Stomach (tissue), 9 donors: Measurements from ENCODE around the gene FAM180B. TPM values are rescaled to one million over a fixed set of nuclear protein-coding genes. Genes with fewer than 3 reads are reported as not detected.
A peak's percentile ranks its signal among the peaks of the same experiment; 100 is the strongest.

ENCODE experiments used
- DNase-seq, 2 donors: peaks; one replicate each; pipeline versions ENCODE4 v3.0.0 to v3.0.0-alpha.2; 2013 to 2019
- H3K27ac ChIP-seq, 5 donors: fragments of 200-600 bp in 4 of 5; sonication (generic) in 4 of 5; one replicate each; pipeline ENCODE4 v1.5.1; 2013 to 2019; ENCODE audit warnings: mild to moderate bottlenecking in 1 of 5, moderate library complexity in 1 of 5
- H3K27me3 ChIP-seq, 3 donors: fragments of 200-600 bp; sonication (generic); one replicate each; pipeline ENCODE4 v1.5.1; 2017 to 2019; ENCODE audit warnings: mixed run types in 1 of 3
- H3K36me3 ChIP-seq, 4 donors: fragments of 200-600 bp; sonication (generic); 1 replicate in 3 of 4; 2 replicates in 1 of 4; pipeline ENCODE4 v1.5.1; 2016 to 2019
- H3K4me1 ChIP-seq, 4 donors: fragments of 200-600 bp; sonication (generic); one replicate each; pipeline ENCODE4 v1.5.1; 2016 to 2019
- H3K4me3 ChIP-seq, 4 donors: fragments of 200-600 bp; sonication (generic) in 3 of 4; one replicate each; pipeline ENCODE4 v1.5.1; 2016 to 2019; ENCODE audit warnings: mild to moderate bottlenecking in 1 of 4
- H3K9me3 ChIP-seq, 4 donors: fragments of 200-600 bp; sonication (generic); one replicate each; pipeline ENCODE4 v1.5.1; 2016 to 2019
- CTCF ChIP-seq, 7 experiments: fragments of 450-650 bp in 4 of 7; fragments of 200-600 bp in 3 of 7; sonication (generic) in 3 of 7; IDR thresholded peaks; one replicate each; pipeline ENCODE4 v1.5.1; 2016 to 2019; ENCODE audit warnings: antibody characterized with exemption in 7 of 7, control low read depth in 2 of 7, mild to moderate bottlenecking in 1 of 7
- EP300 ChIP-seq: sonication (generic); formaldehyde crosslinking; IDR thresholded peaks from one replicate; pipeline ENCODE4 v1.6.1; 2017; ENCODE audit warnings: antibody characterized with exemption
- POLR2A ChIP-seq, 4 donors: fragments of 450-650 bp; IDR thresholded peaks; one replicate each; pipeline ENCODE4 v1.6.1; 2016; ENCODE audit warnings: antibody characterized with exemption in 4 of 4, control low read depth in 2 of 4, mild to moderate bottlenecking in 1 of 4, moderate library complexity in 1 of 4
- POLR2AphosphoS5 ChIP-seq, 3 donors: sonication (generic); formaldehyde crosslinking; IDR thresholded peaks; one replicate each; pipeline ENCODE4 v1.6.1; 2016; ENCODE audit warnings: antibody characterized with exemption in 3 of 3
- WGBS, 5 donors: extraction: QIAGEN DNeasy Blood & Tissue Kit in 3 of 5; methylation state at CpG; one replicate each; pipeline versions ENCODE4 v1.1.5 to v1.1.7; 2013 to 2018; 5-methylcytosine and 5-hydroxymethylcytosine counted together
- intact Hi-C: fragments of 100-400 bp; cut with DNase I; formaldehyde crosslinking; loops from one replicate; pipeline ENCODE4 v1.15.1; 2023; ENCODE audit warnings: low total_unique reads
- polyA plus RNA-seq, 3 donors: library from polyadenylated mRNA; stranded (reverse); fragments of 200-250 nt; gene quantifications; one replicate each; pipeline ENCODE4 v1.2.3, GENCODE V29; 2013
- total RNA-seq, 5 donors: library from RNA; depleted of rRNA; stranded (reverse); fragments of >200 nt; gene quantifications; one replicate each; pipeline versions ENCODE4 v1.1.0 to v1.2.3, GENCODE V29; 2014 to 2016
- donor health status: healthy with polysubstance abuse.
- donor health status: Bipolar disorder and iron deficiency.
- donor health status: healthy.

The FAM180B gene
- total and polyA plus RNA-seq, 8 donors: 0.37 to 1.2 TPM; not detected in 6

GRCh38 chr11:47577460-47578041, 8.9 kb upstream of the FAM180B start:
- H3K36me3 ChIP-seq: peaks cover 37 to 75% (median 67%) of the 10 kb centered on the region in 4 donors

GRCh38 chr11:47578524-47579494, 7.7 kb upstream of the FAM180B start, which contains the start of the genes KBTBD4 and NDUFS3:
Gene KBTBD4, minus strand, starts transcription at chr11:47578970. Its CDS starts 19 bp downstream, at chr11:47578951.
Gene NDUFS3, plus strand, starts transcription at chr11:47579074. Its CDS starts 18 bp downstream, at chr11:47579092.
- Histone ChIP-seq H3K27ac (peak within 1 kb of the TSS; percentile 86 to 94 (median 90)), H3K36me3 (peaks cover 41 to 75% (median 67%) of the 10 kb centered on the region in 4 donors), H3K27me3 (no peaks in the 10 kb centered on the region), H3K4me1 (peaks cover 20 to 43% (median 41%) of the 10 kb centered on the region in 4 donors), H3K9me3 (no peaks in the 10 kb centered on the region), H3K4me3 (peak within 1 kb of the TSS; percentile 80 to 100 (median 94))
- WGBS, 5 donors: 0% methylated on average over 46 to 72 of the region's 72 CpGs
- peak in 1 of 4 donors; percentile 52 for TF ChIP-seq POLR2A (IDR thresholded peaks at IDR 0.05)
- TF ChIP-seq POLR2AphosphoS5 (IDR thresholded peaks at IDR 0.05): peak; percentile 84 to 97 (median 88)
- TF ChIP-seq EP300: no peak
- peak in 1 of 7 experiments; percentile 22 for TF ChIP-seq CTCF (IDR thresholded peaks at IDR 0.05)
- intact Hi-C loops: no loop called here
- peak; percentile 93 to 97 for DNase-seq

More at GRCh38 chr11:47577460-47578041, 8.9 kb upstream of the FAM180B start:
- 70 to 82% (median 80%) methylated on average over 9 to 13 of the region's 13 CpGs for WGBS, 5 donors
- H3K27me3 ChIP-seq: no peaks in the 10 kb centered on the region
- DNase-seq: no peak
- no peaks in the 10 kb centered on the region for H3K9me3 ChIP-seq
- intact Hi-C loops: no loop called here
- peak overlapping the region in 3 of 4 donors; percentile 80 to 100 (median 92) for H3K4me3 ChIP-seq
- H3K27ac ChIP-seq: peak overlapping the region in 1 of 5 donors; percentile 90
- H3K4me1 ChIP-seq: peaks cover 20 to 53% (median 45%) of the 10 kb centered on the region in 4 donors
- no peak for TF ChIP-seq POLR2AphosphoS5 (IDR thresholded peaks at IDR 0.05)
- TF ChIP-seq EP300: no peak
- TF ChIP-seq CTCF (IDR thresholded peaks at IDR 0.05): no peak
- TF ChIP-seq POLR2A (IDR thresholded peaks at IDR 0.05): no peak

GRCh38 chr11:47583844-47584243, 2.6 kb upstream of the FAM180B start:
- Histone ChIP-seq H3K27ac (no peak overlapping the region), H3K27me3 (peaks cover 0 to 1% (median 0%) of the 10 kb centered on the region in 3 donors), H3K9me3 (no peaks in the 10 kb centered on the region), H3K4me1 (peaks cover 5 to 20% (median 18%) of the 10 kb centered on the region in 4 donors), H3K36me3 (peaks cover 41 to 65% (median 55%) of the 10 kb centered on the region in 4 donors), H3K4me3 (no peak overlapping the region)
- TF ChIP-seq CTCF (IDR thresholded peaks at IDR 0.05) (no peak), EP300 (no peak), POLR2A (IDR thresholded peaks at IDR 0.05) (no peak), POLR2AphosphoS5 (IDR thresholded peaks at IDR 0.05) (no peak)
- 87 to 95% (median 91%) methylated on average over 5 of the region's 5 CpGs for WGBS, 5 donors
- no peak for DNase-seq
- intact Hi-C loops: no loop called here
